HG02943 (cell line): ENCODE results near the gene CYSRT1.
"Not testable (repeated sequence)": the region's sequence is repeated elsewhere in the genome, so short reads cannot be mapped to it uniquely, and the experiment has no call there.

Experiments
- ATAC-seq: cut with Tn5 transposase; IDR thresholded peaks from one replicate; pipeline ENCODE4 v1.9.1; 2021; ENCODE audit warnings: mild to moderate bottlenecking, low read depth, moderate library complexity; ENCODE audit not compliant: unreplicated experiment

Gene CYSRT1

GRCh38 chr9:137234055-137234697 lies 9.2 kb downstream of the CYSRT1 start:
- no peak for ATAC-seq

- no peak for ATAC-seq
Measured at GRCh38 chr9:137234758-137235423, 9.9 kb downstream of the CYSRT1 start.

DNA sequence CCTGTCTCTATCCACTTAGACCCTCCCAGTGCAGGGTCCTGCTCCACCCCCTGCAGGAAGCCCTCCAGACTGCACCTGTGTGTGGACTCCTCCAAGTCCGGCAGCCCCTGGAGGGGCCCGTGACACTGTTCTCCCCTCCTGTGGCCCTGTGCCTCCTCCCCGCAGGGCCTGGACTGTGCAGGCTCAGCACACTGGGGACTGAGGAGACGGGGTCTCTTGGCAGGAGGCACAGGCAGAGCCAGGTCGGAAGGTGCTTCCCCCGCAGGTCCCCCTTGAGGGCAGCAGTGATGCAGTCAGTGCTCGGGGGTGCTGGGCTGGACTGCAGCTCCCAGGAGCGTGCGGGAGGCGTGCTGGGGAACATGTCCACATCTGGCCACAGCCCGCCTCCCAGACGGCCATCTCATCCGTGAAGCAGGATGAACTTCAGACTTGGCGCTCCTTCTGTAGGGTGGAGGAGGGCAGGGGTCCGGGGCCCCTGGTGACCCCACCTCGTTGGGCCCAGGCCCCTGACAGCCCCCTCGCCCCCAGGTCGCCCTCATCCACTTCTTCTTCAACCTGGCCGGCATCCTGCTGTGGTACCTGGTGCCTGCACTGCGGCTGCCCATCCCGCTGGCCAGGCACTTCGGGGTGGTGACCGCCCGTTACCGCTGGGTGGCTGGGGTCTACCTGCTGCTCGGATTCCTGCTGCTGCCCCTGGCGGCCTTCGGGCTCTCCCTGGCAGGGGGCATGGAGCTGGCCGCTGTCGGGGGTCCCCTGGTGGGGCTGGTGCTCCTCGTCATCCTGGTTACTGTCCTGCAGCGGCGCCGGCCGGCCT lies 10.7 kb downstream of the CYSRT1 start:
- no peak for ATAC-seq

GRCh38 chr9:137236238-137236935 lies 11.4 kb downstream of the CYSRT1 start:
- ATAC-seq: no peak

DNA sequence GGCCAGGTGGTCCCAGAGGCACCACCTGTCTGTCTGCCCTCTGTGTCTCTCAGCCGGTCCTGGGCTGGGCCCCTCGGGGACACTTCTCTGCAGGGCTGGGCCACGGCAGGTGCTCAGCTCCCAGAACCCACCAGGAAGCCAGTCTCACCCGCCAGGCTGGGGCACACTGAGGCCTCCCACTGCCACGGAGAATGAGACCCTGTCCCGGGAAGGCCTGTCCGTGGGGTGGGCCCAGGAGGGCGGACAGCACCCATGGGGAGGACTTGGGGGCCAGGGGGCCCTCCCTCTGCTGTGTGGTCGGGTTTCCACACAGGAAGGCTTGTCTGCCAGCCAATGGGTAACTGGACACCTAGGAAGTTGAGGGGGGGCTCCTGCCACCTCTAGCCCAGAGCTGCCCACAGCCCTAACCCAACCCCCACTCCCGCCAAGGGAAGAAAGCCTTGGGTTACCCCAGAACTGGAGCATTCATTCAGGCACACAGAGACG lies 12.0 kb downstream of the CYSRT1 start:
- ATAC-seq: no peak

DNA sequence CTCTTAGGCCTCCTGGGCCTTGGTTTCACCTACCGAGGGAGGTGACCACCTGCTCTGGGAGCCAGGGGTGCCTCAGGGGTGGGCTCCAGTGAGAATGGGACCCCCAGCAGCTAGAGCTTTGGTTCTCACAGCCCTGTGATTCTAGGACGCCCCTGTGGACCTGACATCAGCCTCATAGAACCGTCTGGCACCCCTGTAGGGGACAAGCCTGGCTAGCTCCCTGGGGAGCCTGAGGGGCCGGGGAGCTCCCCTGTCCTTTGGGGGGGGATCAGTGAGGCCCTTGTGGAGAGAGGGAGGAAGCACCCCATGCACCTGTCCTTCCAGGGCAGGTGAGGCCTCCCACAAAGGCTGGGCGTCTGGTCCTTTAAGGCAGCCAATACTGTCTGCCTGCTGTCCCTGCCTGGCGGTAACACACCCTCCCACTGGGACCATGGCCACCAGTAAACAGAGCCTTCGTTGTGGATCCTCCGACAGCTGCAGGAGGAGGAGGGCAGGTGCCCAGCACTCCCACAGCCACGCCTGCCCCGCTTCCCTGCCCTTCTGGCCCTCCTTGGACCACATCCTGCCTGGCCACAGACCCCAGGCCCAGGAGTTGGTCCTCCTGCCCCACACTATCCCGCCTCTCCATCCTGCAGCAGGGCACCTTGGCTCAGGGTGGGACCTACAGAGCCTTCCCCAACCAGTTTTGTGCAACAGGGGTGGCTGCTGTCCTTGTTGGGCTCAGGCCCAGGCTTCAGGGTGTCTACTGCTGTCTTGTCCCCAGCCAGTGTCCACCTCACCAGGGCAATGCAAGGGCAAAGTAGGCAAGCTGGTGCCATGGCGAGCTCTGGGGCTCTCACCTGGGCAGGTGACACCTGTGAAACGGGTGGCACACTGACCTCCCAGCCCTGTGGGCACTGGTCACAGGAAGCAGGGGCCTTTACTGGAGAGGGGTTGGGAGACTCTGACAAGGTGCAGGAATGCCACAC lies 13.1 kb downstream of the CYSRT1 start:
- no peak for ATAC-seq

- not testable (repeated sequence) for ATAC-seq
Measured at GRCh38 chr9:137239541-137240200, 14.7 kb downstream of the CYSRT1 start.

DNA sequence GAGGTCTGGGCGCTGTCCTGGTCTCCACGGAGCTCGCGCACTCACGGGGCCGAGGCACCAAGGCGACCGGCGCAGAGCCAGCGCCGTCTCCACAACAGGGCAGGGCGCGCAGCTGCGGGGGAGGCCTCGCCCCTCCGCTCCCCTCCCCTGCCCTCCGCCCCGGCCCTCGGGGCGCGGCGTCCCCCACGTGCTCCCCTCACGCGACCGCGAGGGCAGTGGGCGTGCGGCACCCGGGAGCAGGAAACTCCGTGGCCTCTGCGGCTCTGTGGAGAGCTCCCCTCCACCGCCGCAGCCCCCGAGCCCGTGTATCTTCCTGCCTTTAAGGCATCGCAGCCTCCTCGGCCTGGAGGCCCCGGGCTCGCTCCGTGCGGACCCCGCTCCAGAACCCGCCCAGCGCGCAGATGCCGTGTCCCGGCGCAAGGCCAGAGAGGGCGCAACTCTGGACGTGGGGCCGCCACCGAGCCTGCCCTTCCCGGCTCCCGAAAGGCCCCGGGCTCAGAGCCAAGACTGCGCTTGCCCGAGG lies 15.4 kb downstream of the CYSRT1 start:
- ATAC-seq: peak; percentile 13

DNA sequence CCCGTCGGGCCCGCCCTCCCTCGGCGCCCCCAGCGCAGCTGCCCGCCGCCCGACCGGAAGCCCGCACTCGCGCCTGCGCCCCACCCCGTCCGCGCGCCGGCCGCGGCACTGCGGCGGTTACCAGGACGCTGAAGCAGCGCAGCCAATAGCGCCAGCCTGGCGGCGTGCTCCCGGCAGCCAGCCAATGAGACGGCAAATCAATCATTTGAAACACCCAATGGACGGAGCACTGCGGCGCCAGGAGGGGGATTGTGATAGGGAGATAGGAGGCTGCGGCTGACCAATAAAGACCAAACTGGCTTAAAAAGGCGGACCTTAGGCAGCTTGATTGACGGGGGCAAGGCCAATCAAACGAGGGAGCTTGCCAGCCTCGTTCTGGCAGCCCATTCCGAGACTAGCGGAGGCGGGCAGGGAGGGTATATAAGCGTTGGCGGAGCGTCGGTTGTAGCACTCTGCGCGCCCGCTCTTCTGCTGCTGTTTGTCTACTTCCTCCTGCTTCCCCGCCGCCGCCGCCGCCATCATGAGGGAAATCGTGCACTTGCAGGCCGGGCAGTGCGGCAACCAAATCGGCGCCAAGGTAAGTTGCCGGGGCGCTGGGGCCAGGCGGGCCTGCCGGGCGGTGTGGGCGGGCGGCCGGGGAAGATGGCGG lies 16.0 kb downstream of the CYSRT1 start, which contains the start of gene TUBB4B:
TSS of gene TUBB4B (plus strand) at position 447 of the 649 bp plus-strand sequence. CDS start at position 521, 74 bp downstream.
- ATAC-seq: peak; percentile 72

DNA sequence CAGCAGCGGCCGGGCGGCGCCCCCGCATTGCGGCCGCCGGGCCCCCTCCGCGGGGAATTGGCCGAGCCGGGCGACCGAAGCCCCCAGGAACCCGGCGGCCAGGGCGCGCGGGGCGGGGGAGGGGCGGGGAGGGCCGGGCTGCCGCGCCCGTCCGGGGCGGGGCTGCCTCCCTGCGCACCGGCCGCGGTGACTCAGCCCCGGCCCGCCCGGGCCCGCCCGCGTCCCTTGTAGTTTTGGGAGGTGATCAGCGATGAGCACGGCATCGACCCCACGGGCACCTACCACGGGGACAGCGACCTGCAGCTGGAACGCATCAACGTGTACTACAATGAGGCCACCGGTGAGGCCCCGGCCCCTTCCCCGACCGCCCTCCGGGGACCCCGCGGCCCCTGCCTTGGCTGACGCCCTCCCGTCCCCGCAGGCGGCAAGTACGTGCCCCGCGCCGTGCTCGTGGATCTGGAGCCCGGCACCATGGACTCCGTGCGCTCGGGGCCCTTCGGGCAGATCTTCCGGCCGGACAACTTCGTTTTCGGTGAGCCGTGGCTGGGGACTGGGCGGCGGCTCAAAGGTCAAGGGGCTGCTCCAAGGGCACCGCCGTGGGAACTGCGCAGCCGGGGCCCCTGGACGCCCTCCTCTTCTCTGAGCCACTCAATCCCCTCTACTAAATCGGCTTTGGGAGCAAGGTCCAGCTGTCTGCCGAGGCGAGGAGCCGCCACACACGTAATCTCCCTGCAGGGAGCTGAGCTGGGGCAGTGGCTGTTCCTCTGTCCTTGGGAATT lies 16.7 kb downstream of the CYSRT1 start:
- peak; percentile 4 for ATAC-seq

- no peak for ATAC-seq
Measured at GRCh38 chr9:137242269-137243203, 17.6 kb downstream of the CYSRT1 start.

DNA sequence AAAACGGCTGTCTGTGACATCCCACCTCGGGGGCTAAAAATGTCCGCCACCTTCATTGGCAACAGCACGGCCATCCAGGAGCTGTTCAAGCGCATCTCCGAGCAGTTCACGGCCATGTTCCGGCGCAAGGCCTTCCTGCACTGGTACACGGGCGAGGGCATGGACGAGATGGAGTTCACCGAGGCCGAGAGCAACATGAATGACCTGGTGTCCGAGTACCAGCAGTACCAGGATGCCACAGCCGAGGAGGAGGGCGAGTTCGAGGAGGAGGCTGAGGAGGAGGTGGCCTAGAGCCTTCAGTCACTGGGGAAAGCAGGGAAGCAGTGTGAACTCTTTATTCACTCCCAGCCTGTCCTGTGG lies 18.3 kb downstream of the CYSRT1 start:
- not testable (repeated sequence) for ATAC-seq

DNA sequence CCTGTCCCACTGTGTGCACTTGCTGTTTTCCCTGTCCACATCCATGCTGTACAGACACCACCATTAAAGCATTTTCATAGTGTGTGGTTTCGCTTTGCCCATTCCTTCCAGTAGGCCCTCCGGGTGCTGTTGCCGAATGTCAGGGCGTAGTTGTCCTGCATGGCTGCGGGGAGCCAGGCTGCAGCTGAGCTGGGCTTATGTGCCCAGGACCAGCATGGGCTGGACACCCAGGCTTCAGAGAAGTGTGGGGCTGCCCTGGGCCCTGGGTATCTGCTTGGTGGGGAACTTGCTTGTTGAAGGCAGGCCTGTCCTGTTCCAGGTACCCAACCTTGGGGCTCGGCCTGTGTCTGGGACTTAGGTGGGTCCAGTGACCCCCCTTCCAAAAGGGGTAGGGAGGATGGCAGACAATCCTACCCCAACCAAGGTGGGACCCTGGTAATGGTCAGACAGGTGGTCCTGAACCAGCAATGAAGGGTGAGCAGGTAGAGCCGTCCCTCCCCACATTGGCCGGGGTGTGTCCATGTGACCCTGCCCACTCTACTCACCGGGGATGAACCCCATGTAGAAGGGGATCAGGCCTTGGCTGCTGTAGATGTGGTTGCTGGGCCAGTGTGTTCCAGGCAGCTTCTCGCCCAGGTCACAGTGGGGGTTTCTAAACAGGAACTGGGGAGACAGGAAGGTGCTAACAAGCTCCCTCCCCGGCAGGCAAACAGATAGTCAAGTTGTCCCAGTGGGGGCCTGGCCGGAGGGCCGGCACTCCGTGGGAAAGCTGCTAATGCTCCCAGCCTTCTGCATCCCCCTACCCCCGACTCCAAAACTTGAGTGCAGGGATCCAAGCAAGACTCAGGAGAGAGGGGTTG lies 18.9 kb downstream of the CYSRT1 start:
- ATAC-seq: no peak

DNA sequence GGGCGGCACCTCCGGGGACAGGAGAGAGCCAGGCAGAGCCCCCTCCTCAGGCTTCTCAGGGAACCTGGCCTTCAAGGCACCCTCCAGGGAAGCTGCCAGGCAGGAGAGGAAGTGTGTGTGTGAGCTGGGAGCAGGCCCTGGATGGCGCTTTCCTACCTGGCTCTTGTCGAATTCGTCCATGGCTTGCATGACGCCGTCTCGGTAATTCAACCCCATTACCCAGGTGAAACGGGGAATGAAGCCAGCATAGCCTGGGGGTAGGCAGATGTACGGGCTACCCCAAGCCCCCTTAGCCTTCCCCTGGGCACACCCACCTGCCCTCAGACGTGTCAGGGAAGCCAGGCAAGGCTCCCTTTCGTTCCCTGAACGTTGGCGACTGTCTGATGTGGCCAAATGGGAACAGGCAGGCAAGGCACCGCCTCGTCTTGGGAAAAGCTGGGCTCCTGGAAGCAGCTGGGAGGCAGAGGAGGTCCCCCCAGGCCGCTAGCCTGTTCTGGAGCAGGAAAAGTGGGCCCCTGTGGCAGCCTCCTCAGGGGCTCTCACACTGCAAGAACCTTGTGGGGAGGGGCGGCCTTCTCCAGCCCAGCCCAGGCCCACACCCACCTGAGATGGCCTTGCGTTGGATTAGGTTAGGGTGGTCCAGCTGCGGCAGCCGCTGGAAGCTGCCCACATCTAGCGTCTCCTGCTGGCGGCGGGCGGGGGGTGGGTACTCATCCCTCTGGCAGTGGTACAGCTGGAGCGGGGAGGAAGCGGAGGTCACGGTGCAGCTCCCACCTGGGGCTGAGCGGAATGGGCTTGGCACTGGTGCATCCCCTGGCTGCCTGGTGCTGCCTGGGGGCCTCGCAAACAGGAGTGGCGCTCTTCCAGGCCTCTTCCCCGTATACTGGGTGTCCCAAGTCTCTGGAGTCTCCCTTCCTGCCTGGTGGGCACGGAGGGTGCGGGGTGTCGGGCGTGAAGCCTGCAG lies 19.8 kb downstream of the CYSRT1 start:
- ATAC-seq: no peak
